ENCODE results near the gene MARCHF10.

MARCHF10 gene

GRCh38 chr17:62678214-62678919 lies 129.7 kb downstream of the MARCHF10 start:
- CTCF ChIA-PET: interaction anchor here (1.2 to 1.3 kb wide), 2 partner anchors 15 to 728 kb away, joined by 3 to 7 read pairs; no protein-coding TSS in a partner anchor
- no peak overlapping the region for H3K4me3 ChIP-seq (ENCODE audit: control insufficient read depth in 1 of 7, extremely low read depth in 1 of 7, insufficient read depth in 4 of 7, low read depth in 2 of 7, low read length in 6 of 7)
- 98% methylated on average over 10 of the region's 10 CpGs for WGBS (ENCODE audit: insufficient coverage)

GRCh38 chr17:62676952-62677596 lies 131.0 kb downstream of the MARCHF10 start:
- no peak for DNase-seq
- H3K36me3 ChIP-seq (ENCODE audit: control insufficient read depth in 4 of 4, insufficient read depth in 4 of 4, low read length in 3 of 4): peaks cover 0 to 34% (median 3%) of the 10 kb centered on the region in 4 experiments
- H3K27ac ChIP-seq (ENCODE audit: insufficient read depth in 1 of 2, low read depth in 1 of 2, low read length in 2 of 2, poor library complexity in 1 of 2, severe bottlenecking in 2 of 2): no peak overlapping the region
- ChIA-PET POLR2A (no interaction called here), CTCF (no interaction called here)
- no peak overlapping the region for H3K4me3 ChIP-seq (ENCODE audit: control insufficient read depth in 1 of 7, extremely low read depth in 1 of 7, insufficient read depth in 4 of 7, low read depth in 2 of 7, low read length in 6 of 7)
- H3K4me1 ChIP-seq (ENCODE audit: control extremely low read depth in 1 of 4, control insufficient read depth in 4 of 4, insufficient read depth in 4 of 4, low read length in 3 of 4): no peaks in the 10 kb centered on the region
- H3K9me3 ChIP-seq (ENCODE audit: control extremely low read depth in 1 of 5, control insufficient read depth in 4 of 5, insufficient read depth in 2 of 5, low read depth in 1 of 5, low read length in 4 of 5): no peaks in the 10 kb centered on the region
- H3K27me3 ChIP-seq (replicated peaks in 2 of 5; ENCODE audit: control insufficient read depth in 4 of 5, insufficient read depth in 5 of 5, low read length in 4 of 5): no peaks in the 10 kb centered on the region
- 99% methylated on average over 14 of the region's 18 CpGs for WGBS (ENCODE audit: insufficient coverage)

More at GRCh38 chr17:62678214-62678919, 129.7 kb downstream of the MARCHF10 start:
- POLR2A ChIA-PET: no interaction called here
- Histone ChIP-seq H3K27me3 (replicated peaks in 2 of 5; ENCODE audit: control insufficient read depth in 4 of 5, insufficient read depth in 5 of 5, low read length in 4 of 5) (no peaks in the 10 kb centered on the region), H3K9me3 (ENCODE audit: control extremely low read depth in 1 of 5, control insufficient read depth in 4 of 5, insufficient read depth in 2 of 5, low read depth in 1 of 5, low read length in 4 of 5) (no peaks in the 10 kb centered on the region), H3K27ac (ENCODE audit: insufficient read depth in 1 of 2, low read depth in 1 of 2, low read length in 2 of 2, poor library complexity in 1 of 2, severe bottlenecking in 2 of 2) (no peak overlapping the region), H3K4me1 (ENCODE audit: control extremely low read depth in 1 of 4, control insufficient read depth in 4 of 4, insufficient read depth in 4 of 4, low read length in 3 of 4) (no peaks in the 10 kb centered on the region), H3K36me3 (ENCODE audit: control insufficient read depth in 4 of 4, insufficient read depth in 4 of 4, low read length in 3 of 4) (peaks cover 0 to 37% (median 3%) of the 10 kb centered on the region in 4 experiments)
- DNase-seq: no peak

- POLR2A ChIA-PET: no interaction called here
- Histone ChIP-seq H3K27me3 (replicated peaks in 2 of 5; ENCODE audit: control insufficient read depth in 4 of 5, insufficient read depth in 5 of 5, low read length in 4 of 5) (no peaks in the 10 kb centered on the region), H3K27ac (ENCODE audit: insufficient read depth in 1 of 2, low read depth in 1 of 2, low read length in 2 of 2, poor library complexity in 1 of 2, severe bottlenecking in 2 of 2) (no peak overlapping the region), H3K9me3 (ENCODE audit: control extremely low read depth in 1 of 5, control insufficient read depth in 4 of 5, insufficient read depth in 2 of 5, low read depth in 1 of 5, low read length in 4 of 5) (no peaks in the 10 kb centered on the region), H3K4me1 (ENCODE audit: control extremely low read depth in 1 of 4, control insufficient read depth in 4 of 4, insufficient read depth in 4 of 4, low read length in 3 of 4) (no peaks in the 10 kb centered on the region), H3K36me3 (ENCODE audit: control insufficient read depth in 4 of 4, insufficient read depth in 4 of 4, low read length in 3 of 4) (peaks cover 0 to 33% (median 2%) of the 10 kb centered on the region in 4 experiments), H3K4me3 (ENCODE audit: control insufficient read depth in 1 of 7, extremely low read depth in 1 of 7, insufficient read depth in 4 of 7, low read depth in 2 of 7, low read length in 6 of 7) (no peak overlapping the region)
- DNase-seq: no peak
- CTCF ChIA-PET: interaction anchor here (0.5 kb wide), 1 partner anchor 822 kb away, joined by 4 read pairs; no protein-coding TSS in a partner anchor
- WGBS (ENCODE audit: insufficient coverage): 98% methylated on average over 15 of the region's 16 CpGs
These were observed 131.7 kb downstream of the MARCHF10 start for GRCh38 chr17:62676231-62676943.

- no peaks in the 10 kb centered on the region for H3K27me3 ChIP-seq (replicated peaks in 2 of 5; ENCODE audit: control insufficient read depth in 4 of 5, insufficient read depth in 5 of 5, low read length in 4 of 5)
- no peaks in the 10 kb centered on the region for H3K9me3 ChIP-seq (ENCODE audit: control extremely low read depth in 1 of 5, control insufficient read depth in 4 of 5, insufficient read depth in 2 of 5, low read depth in 1 of 5, low read length in 4 of 5)
- DNase-seq: no peak
- ChIA-PET POLR2A (no interaction called here), CTCF (interaction anchor here (0.5 kb wide), 1 partner anchor 823 kb away, joined by 4 read pairs; no protein-coding TSS in a partner anchor)
- WGBS (ENCODE audit: insufficient coverage): 95% methylated on average over 4 of the region's 4 CpGs
- H3K4me3 ChIP-seq (ENCODE audit: control insufficient read depth in 1 of 7, extremely low read depth in 1 of 7, insufficient read depth in 4 of 7, low read depth in 2 of 7, low read length in 6 of 7): no peak overlapping the region
- H3K4me1 ChIP-seq (ENCODE audit: control extremely low read depth in 1 of 4, control insufficient read depth in 4 of 4, insufficient read depth in 4 of 4, low read length in 3 of 4): no peaks in the 10 kb centered on the region
- H3K27ac ChIP-seq (ENCODE audit: insufficient read depth in 1 of 2, low read depth in 1 of 2, low read length in 2 of 2, poor library complexity in 1 of 2, severe bottlenecking in 2 of 2): no peak overlapping the region
- H3K36me3 ChIP-seq (ENCODE audit: control insufficient read depth in 4 of 4, insufficient read depth in 4 of 4, low read length in 3 of 4): peaks cover 0 to 33% (median 2%) of the 10 kb centered on the region in 4 experiments
These were observed 132.4 kb downstream of the MARCHF10 start for GRCh38 chr17:62675701-62676100.

GRCh38 chr17:62675260-62675659 lies 132.9 kb downstream of the MARCHF10 start:
- POLR2A ChIA-PET: no interaction called here
- no peaks in the 10 kb centered on the region for H3K4me1 ChIP-seq (ENCODE audit: control extremely low read depth in 1 of 4, control insufficient read depth in 4 of 4, insufficient read depth in 4 of 4, low read length in 3 of 4)
- WGBS (ENCODE audit: insufficient coverage): 100% methylated on average over 6 of the region's 12 CpGs
- no peak overlapping the region for H3K27ac ChIP-seq (ENCODE audit: insufficient read depth in 1 of 2, low read depth in 1 of 2, low read length in 2 of 2, poor library complexity in 1 of 2, severe bottlenecking in 2 of 2)
- H3K9me3 ChIP-seq (ENCODE audit: control extremely low read depth in 1 of 5, control insufficient read depth in 4 of 5, insufficient read depth in 2 of 5, low read depth in 1 of 5, low read length in 4 of 5): no peaks in the 10 kb centered on the region
- peaks cover 0 to 33% (median 2%) of the 10 kb centered on the region in 4 experiments for H3K36me3 ChIP-seq (ENCODE audit: control insufficient read depth in 4 of 4, insufficient read depth in 4 of 4, low read length in 3 of 4)
- CTCF ChIA-PET: interaction anchor here (1.0 kb wide), 1 partner anchor 731 kb away, joined by 3 read pairs; no protein-coding TSS in a partner anchor
- no peak overlapping the region for H3K4me3 ChIP-seq (ENCODE audit: control insufficient read depth in 1 of 7, extremely low read depth in 1 of 7, insufficient read depth in 4 of 7, low read depth in 2 of 7, low read length in 6 of 7)
- no peak for DNase-seq
- no peaks in the 10 kb centered on the region for H3K27me3 ChIP-seq (replicated peaks in 2 of 5; ENCODE audit: control insufficient read depth in 4 of 5, insufficient read depth in 5 of 5, low read length in 4 of 5)

- POLR2A ChIA-PET: no interaction called here
- WGBS (ENCODE audit: insufficient coverage): 100% methylated on average over 1 of the region's 3 CpGs
These were observed 133.3 kb downstream of the MARCHF10 start for GRCh38 chr17:62674841-62675240.

More at GRCh38 chr17:62674841-62675240, 133.3 kb downstream of the MARCHF10 start:
- DNase-seq: no peak
- CTCF ChIA-PET: interaction anchor here (0.7 to 1.0 kb wide), 2 partner anchors 732 to 803 kb away, joined by 3 read pairs; no protein-coding TSS in a partner anchor
- Histone ChIP-seq H3K9me3 (ENCODE audit: control extremely low read depth in 1 of 5, control insufficient read depth in 4 of 5, insufficient read depth in 2 of 5, low read depth in 1 of 5, low read length in 4 of 5) (no peaks in the 10 kb centered on the region), H3K36me3 (ENCODE audit: control insufficient read depth in 4 of 4, insufficient read depth in 4 of 4, low read length in 3 of 4) (peaks cover 0 to 33% (median 2%) of the 10 kb centered on the region in 4 experiments), H3K4me3 (ENCODE audit: control insufficient read depth in 1 of 7, extremely low read depth in 1 of 7, insufficient read depth in 4 of 7, low read depth in 2 of 7, low read length in 6 of 7) (no peak overlapping the region), H3K27me3 (replicated peaks in 2 of 5; ENCODE audit: control insufficient read depth in 4 of 5, insufficient read depth in 5 of 5, low read length in 4 of 5) (no peaks in the 10 kb centered on the region), H3K27ac (ENCODE audit: insufficient read depth in 1 of 2, low read depth in 1 of 2, low read length in 2 of 2, poor library complexity in 1 of 2, severe bottlenecking in 2 of 2) (no peak overlapping the region), H3K4me1 (ENCODE audit: control extremely low read depth in 1 of 4, control insufficient read depth in 4 of 4, insufficient read depth in 4 of 4, low read length in 3 of 4) (no peaks in the 10 kb centered on the region)
